ENCODE results near the gene ABL2. TPM values are rescaled to one million over a fixed set of nuclear protein-coding genes. Genes with fewer than 3 reads are reported as not detected.
A peak's percentile ranks its signal among the peaks of the same experiment; 100 is the strongest.

ABL2 gene
- total and polyA plus RNA-seq, 7 donors: 1.2 to 32.6 (median 10.3) TPM

DNA sequence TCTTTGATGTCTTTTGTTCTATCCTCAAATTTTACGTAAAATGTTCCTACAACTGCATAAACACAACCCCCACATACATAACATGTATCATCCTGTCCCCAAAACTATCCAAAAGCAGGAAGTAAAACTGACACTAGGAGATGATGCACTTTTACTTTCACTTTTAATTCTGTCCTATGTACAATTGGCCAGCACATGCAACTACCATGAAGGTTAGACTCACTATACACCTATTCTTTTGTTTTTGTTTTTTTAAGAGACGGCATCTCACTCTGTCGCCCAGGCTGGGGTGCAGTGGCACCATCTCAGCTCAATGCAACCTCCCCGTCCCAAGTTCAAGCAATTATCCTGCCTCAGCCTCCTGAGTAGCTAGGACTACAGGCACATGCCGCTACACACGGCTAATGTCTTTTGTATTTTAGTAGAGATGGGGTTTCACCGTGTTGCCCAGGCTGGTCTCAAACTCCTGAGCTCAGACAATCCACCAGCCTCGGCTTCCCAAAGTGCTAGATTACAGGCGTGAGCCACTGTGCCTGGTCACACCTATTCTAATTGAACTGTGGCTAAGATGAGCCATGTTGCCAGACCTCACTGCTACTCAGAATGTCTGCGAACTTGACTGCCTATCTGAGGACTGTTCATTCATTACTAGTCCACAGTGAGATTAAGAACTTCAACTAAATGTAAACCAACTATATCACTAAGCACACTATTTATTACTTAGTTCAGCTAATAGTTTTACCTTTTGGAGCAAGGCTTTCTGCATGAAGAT, 99.6 kb downstream of the ABL2 start:
- intact Hi-C loops (cut with DNase I): loop anchor here (5.0 kb wide), 1 partner anchor 97 kb away; the partner anchor contains the start of gene ABL2
- H3K9me3 ChIP-seq: no peaks in the 10 kb centered on the region
- no peak for TF ChIP-seq EP300 (IDR thresholded peaks at IDR 0.05)
- peak in 1 of 4 donors; percentile 5 for TF ChIP-seq POLR2AphosphoS5 (IDR thresholded peaks at IDR 0.05)
- peak overlapping the region; percentile 10 to 35 (median 25) for H3K4me3 ChIP-seq
- 75 to 78% methylated on average over 10 of the region's 10 CpGs for WGBS, 2 donors
- H3K27me3 ChIP-seq: no peaks in the 10 kb centered on the region
- DNase-seq: no peak
- peak overlapping the region; percentile 35 to 68 (median 66) for H3K27ac ChIP-seq
- peaks cover 0 to 25% (median 5%) of the 10 kb centered on the region in 4 donors for H3K4me1 ChIP-seq
- H3K36me3 ChIP-seq: peaks cover 0 to 21% (median 0%) of the 10 kb centered on the region in 4 donors

DNA sequence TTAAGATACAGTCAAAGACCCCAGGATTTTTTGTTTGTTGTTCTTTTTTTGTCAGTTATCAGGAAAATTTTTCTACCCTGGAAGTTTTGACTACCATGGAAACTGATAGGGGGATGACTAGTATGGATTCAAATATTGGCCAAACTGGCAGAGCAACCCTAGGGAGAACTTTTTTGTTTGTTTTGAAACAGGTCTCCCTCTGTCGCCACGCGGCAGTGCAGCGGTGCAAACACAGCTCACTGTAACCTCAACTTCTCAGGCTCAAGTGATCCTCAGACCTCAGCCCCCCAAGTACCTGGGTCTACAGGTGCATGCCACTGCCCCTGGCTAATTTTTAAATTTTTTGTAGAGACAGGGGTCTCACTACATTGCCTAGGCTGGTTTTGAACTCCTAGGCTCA, 101.0 kb downstream of the ABL2 start:
- H3K4me1 ChIP-seq: peaks cover 0 to 25% (median 5%) of the 10 kb centered on the region in 4 donors
- H3K9me3 ChIP-seq: no peaks in the 10 kb centered on the region
- WGBS, 2 donors: 95 to 96% methylated on average over 4 of the region's 4 CpGs
- H3K27me3 ChIP-seq: no peaks in the 10 kb centered on the region
- no peak for DNase-seq
- TF ChIP-seq POLR2A (IDR thresholded peaks at IDR 0.05) (no peak), POLR2AphosphoS5 (IDR thresholded peaks at IDR 0.05) (no peak), EP300 (IDR thresholded peaks at IDR 0.05) (no peak)
- TF ChIP-seq, protein P1, sequence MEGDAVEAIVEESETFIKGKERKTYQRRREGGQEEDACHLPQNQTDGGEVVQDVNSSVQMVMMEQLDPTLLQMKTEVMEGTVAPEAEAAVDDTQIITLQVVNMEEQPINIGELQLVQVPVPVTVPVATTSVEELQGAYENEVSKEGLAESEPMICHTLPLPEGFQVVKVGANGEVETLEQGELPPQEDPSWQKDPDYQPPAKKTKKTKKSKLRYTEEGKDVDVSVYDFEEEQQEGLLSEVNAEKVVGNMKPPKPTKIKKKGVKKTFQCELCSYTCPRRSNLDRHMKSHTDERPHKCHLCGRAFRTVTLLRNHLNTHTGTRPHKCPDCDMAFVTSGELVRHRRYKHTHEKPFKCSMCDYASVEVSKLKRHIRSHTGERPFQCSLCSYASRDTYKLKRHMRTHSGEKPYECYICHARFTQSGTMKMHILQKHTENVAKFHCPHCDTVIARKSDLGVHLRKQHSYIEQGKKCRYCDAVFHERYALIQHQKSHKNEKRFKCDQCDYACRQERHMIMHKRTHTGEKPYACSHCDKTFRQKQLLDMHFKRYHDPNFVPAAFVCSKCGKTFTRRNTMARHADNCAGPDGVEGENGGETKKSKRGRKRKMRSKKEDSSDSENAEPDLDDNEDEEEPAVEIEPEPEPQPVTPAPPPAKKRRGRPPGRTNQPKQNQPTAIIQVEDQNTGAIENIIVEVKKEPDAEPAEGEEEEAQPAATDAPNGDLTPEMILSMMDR (IDR thresholded peaks at IDR 0.05): no peak
- no peak overlapping the region for H3K4me3 ChIP-seq
- intact Hi-C loops (cut with DNase I): loop anchor here (5.0 kb wide), 1 partner anchor 99 kb away; the partner anchor contains the start of gene ABL2
- no peak overlapping the region for H3K27ac ChIP-seq
- H3K36me3 ChIP-seq: peaks cover 0 to 25% (median 0%) of the 10 kb centered on the region in 4 donors

DNA sequence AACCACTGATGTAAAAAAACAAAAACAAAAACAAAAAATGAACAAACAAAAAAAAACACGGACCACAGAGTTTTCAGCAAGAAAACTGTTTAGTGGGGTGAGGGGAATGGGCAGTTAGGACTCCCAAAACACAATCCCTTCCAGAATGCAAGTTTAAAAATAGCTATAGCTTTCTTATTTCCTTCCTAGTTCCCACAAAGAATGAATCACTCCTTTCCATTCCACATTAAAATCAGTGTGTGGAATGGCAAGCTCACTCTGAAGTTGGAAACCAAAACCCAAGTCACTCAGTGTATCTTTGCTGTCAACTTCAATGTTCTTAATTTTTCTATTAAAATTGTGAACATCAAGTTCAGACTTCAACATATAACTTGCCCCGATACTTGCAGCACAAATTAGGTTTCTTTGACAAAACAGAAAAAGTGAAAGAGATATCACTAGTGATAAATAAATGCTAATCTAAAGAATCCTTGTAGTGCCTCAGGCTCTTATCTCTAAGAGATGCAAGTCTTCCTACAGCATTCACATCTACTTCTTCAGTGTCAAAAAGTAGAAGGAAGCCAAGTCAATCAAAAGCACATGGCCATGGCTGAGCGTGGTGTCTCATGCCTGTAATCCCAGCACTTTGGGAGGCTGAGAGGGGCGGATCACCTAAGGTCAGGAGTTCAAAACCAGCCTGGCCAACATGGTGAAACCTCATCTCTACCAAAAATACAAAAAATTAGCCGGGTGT, 102.1 kb downstream of the ABL2 start:
- Histone ChIP-seq H3K4me1 (peaks cover 0 to 25% (median 5%) of the 10 kb centered on the region in 4 donors), H3K9me3 (no peaks in the 10 kb centered on the region), H3K27ac (peak overlapping the region in 2 of 4 donors; percentile 33 to 36), H3K4me3 (no peak overlapping the region), H3K36me3 (peaks cover 0 to 31% (median 0%) of the 10 kb centered on the region in 4 donors), H3K27me3 (no peaks in the 10 kb centered on the region)
- WGBS, 2 donors: 92 to 93% methylated on average over 5 of the region's 5 CpGs
- TF ChIP-seq POLR2A (IDR thresholded peaks at IDR 0.05) (no peak), EP300 (IDR thresholded peaks at IDR 0.05) (no peak), POLR2AphosphoS5 (IDR thresholded peaks at IDR 0.05) (no peak)
- TF ChIP-seq, protein P1 (IDR thresholded peaks at IDR 0.05): no peak
- intact Hi-C loops (cut with DNase I): loop anchor here (5.0 kb wide), 1 partner anchor 100 kb away; the partner anchor contains the start of gene ABL2
- DNase-seq: no peak

DNA sequence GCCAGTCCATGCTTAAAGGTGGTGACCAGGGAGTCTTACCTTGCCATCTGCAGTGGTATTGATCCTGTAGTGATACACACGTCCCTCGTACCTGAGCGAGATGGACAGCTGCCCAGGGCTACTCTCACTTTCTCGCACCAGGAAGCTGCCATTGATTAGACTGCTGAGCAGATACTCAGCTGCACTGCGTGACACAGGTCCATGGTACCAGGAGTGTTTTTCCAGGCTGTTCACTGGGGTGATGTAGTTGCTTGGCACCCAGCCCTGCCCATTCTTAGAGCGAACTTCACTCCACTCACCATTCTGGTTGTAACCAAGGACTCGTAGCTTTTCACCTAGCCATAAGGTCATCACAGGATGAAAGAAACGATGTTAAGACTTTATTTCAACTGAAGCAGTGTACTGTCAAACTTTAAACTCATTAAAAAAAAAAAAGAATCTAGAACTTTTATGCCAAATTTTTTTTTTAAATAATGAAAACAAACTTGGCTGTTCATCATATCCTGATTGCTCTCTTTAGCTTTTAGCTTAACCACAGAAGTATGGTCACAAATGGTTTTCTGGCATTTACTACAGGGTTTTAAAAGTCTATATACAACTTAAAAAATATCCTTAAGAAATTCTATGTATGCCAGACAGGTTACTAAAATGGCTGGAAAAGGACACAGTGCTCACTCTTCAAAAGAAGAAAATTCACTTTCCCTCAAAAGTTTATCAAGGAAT, 103.0 kb downstream of the ABL2 start:
- WGBS, 2 donors: 89 to 94% methylated on average over 8 of the region's 8 CpGs
- Histone ChIP-seq H3K36me3 (peaks cover 0 to 32% (median under 1%) of the 10 kb centered on the region in 4 donors), H3K27me3 (no peaks in the 10 kb centered on the region), H3K9me3 (no peaks in the 10 kb centered on the region), H3K4me3 (no peak overlapping the region), H3K4me1 (peaks cover 0 to 21% (median 5%) of the 10 kb centered on the region in 4 donors), H3K27ac (peak overlapping the region in 2 of 4 donors; percentile 33 to 36)
- DNase-seq: no peak
- no peak for TF ChIP-seq POLR2AphosphoS5 (IDR thresholded peaks at IDR 0.05)
- TF ChIP-seq POLR2A (IDR thresholded peaks at IDR 0.05): no peak
- no peak for TF ChIP-seq EP300 (IDR thresholded peaks at IDR 0.05)
- TF ChIP-seq, protein P1 (IDR thresholded peaks at IDR 0.05): no peak
- intact Hi-C loops (cut with DNase I): loop anchor here (5.0 kb wide), 1 partner anchor 101 kb away; the partner anchor contains the start of gene ABL2
